ENCODE measurements around the gene NAT14. TPM values are rescaled to one million over a fixed set of nuclear protein-coding genes. Genes with fewer than 3 reads are reported as not detected.

Gene NAT14
- total and polyA plus RNA-seq, 5 donors from 2014 or later, result 3.3 to 9.2 (median 4.7) TPM

Other genes starting within 250 kb of the NAT14 start
- 168 TPM for gene PPP6R1, start 226.2 kb upstream of the NAT14 start, total RNA-seq
- 10 to 100 TPM; 38.9 to 58.2 (median 44.0) TPM for gene PPP6R1, start 226.2 kb upstream of the NAT14 start, polyA plus RNA-seq
- gene HSPBP1, start 205.1 kb upstream of the NAT14 start, total RNA-seq, result 15.8 TPM
- 10 to 100 TPM; 30.2 to 37.2 (median 35.1) TPM for gene HSPBP1, start 205.1 kb upstream of the NAT14 start, polyA plus RNA-seq
- 1.5 TPM for gene BRSK1, start 201.2 kb upstream of the NAT14 start, total RNA-seq
- gene BRSK1, start 201.2 kb upstream of the NAT14 start, polyA plus RNA-seq, result not detected
- gene TMEM150B, start 159.8 kb upstream of the NAT14 start, total RNA-seq, result 2.1 TPM
- gene TMEM150B, start 159.8 kb upstream of the NAT14 start, polyA plus RNA-seq, result not detected
- 69.6 TPM for gene KMT5C, start 145.3 kb upstream of the NAT14 start, total RNA-seq
- gene KMT5C, start 145.3 kb upstream of the NAT14 start, polyA plus RNA-seq, result 1 to 10 TPM in 3 of 4 donors, under 1 TPM in 1; 0.98 to 1.6 (median 1.2) TPM
- gene COX6B2, start 130.5 kb upstream of the NAT14 start, total RNA-seq, result 0.57 TPM
- gene COX6B2, start 130.5 kb upstream of the NAT14 start, polyA plus RNA-seq, result not detected
- not detected for gene GARIN5B, start 121.9 kb upstream of the NAT14 start, total RNA-seq
- gene GARIN5B, start 121.9 kb upstream of the NAT14 start, polyA plus RNA-seq, result not detected
- not detected for gene IL11, start 114.7 kb upstream of the NAT14 start, total RNA-seq
- not detected for gene IL11, start 114.7 kb upstream of the NAT14 start, polyA plus RNA-seq
- not detected for gene TMEM190, start 108.4 kb upstream of the NAT14 start, total RNA-seq
- gene TMEM190, start 108.4 kb upstream of the NAT14 start, polyA plus RNA-seq, result not detected
- gene TMEM238, start 100.9 kb upstream of the NAT14 start, total RNA-seq, result 15.9 TPM
- gene TMEM238, start 100.9 kb upstream of the NAT14 start, polyA plus RNA-seq, result 1 to 10 TPM in 2 of 4 donors, under 1 TPM in 2; 0.42 to 1.3 (median 0.79) TPM
- 2,934 TPM for gene RPL28, start 99.3 kb upstream of the NAT14 start, total RNA-seq
- gene RPL28, start 99.3 kb upstream of the NAT14 start, polyA plus RNA-seq, result 100 to 1,000 TPM; 527 to 727 (median 674) TPM
- gene UBE2S, start 77.4 kb upstream of the NAT14 start, total RNA-seq, result 92.9 TPM
- gene UBE2S, start 77.4 kb upstream of the NAT14 start, polyA plus RNA-seq, result 10 to 100 TPM; 24.9 to 38.8 (median 33.2) TPM
- gene SHISA7, start 41.9 kb upstream of the NAT14 start, total RNA-seq, result not detected
- not detected for gene SHISA7, start 41.9 kb upstream of the NAT14 start, polyA plus RNA-seq
- 6.3 TPM for gene ISOC2, start 23.5 kb upstream of the NAT14 start, total RNA-seq
- 10 to 100 TPM; 24.7 to 34.1 (median 28.1) TPM for gene ISOC2, start 23.5 kb upstream of the NAT14 start, polyA plus RNA-seq
- not detected for gene C19orf85, start 20.4 kb upstream of the NAT14 start, total RNA-seq
- gene C19orf85, start 20.4 kb upstream of the NAT14 start, polyA plus RNA-seq, result not detected
- gene ZNF628, start 8.6 kb upstream of the NAT14 start, total RNA-seq, result 23.9 TPM
- gene ZNF628, start 8.6 kb upstream of the NAT14 start, polyA plus RNA-seq, result under 1 TPM; 0.05 to 0.22 (median 0.09) TPM
- gene SSC5D, start 3.2 kb downstream of the NAT14 start, total RNA-seq, result 0.27 TPM
- gene SSC5D, start 3.2 kb downstream of the NAT14 start, polyA plus RNA-seq, result not detected
- not detected for gene SBK2, start 51.9 kb downstream of the NAT14 start, total RNA-seq
- gene SBK2, start 51.9 kb downstream of the NAT14 start, polyA plus RNA-seq, result not detected
- gene SBK3, start 60.4 kb downstream of the NAT14 start, total RNA-seq, result not detected
- not detected for gene SBK3, start 60.4 kb downstream of the NAT14 start, polyA plus RNA-seq
- gene ZNF579, start 95.7 kb downstream of the NAT14 start, total RNA-seq, result 4.2 TPM
- gene ZNF579, start 95.7 kb downstream of the NAT14 start, polyA plus RNA-seq, result under 1 TPM in 3 of 4 donors, not detected in 1; 0.13 to 0.24 (median 0.14) TPM
- gene FIZ1, start 114.3 kb downstream of the NAT14 start, total RNA-seq, result 13.0 TPM
- gene FIZ1, start 114.3 kb downstream of the NAT14 start, polyA plus RNA-seq, result 1 to 10 TPM; 1.3 to 3.5 (median 1.5) TPM
- gene ZNF524, start 115.1 kb downstream of the NAT14 start, total RNA-seq, result 13.7 TPM
- gene ZNF524, start 115.1 kb downstream of the NAT14 start, polyA plus RNA-seq, result 10 to 100 TPM; 38.5 to 53.7 (median 44.5) TPM
- 12.8 TPM for gene ZNF865, start 120.5 kb downstream of the NAT14 start, total RNA-seq
- under 1 TPM; 0.05 to 0.13 (median 0.10) TPM for gene ZNF865, start 120.5 kb downstream of the NAT14 start, polyA plus RNA-seq
- 11.1 TPM for gene ZNF784, start 139.4 kb downstream of the NAT14 start, total RNA-seq
- gene ZNF784, start 139.4 kb downstream of the NAT14 start, polyA plus RNA-seq, result 1 to 10 TPM; 1.0 to 2.4 (median 1.6) TPM
- 30.8 TPM for gene ZNF580, start 155.8 kb downstream of the NAT14 start, total RNA-seq
- gene ZNF580, start 155.8 kb downstream of the NAT14 start, polyA plus RNA-seq, result 10 to 100 TPM; 14.3 to 18.9 (median 16.0) TPM
- gene ZNF581, start 158.5 kb downstream of the NAT14 start, total RNA-seq, result 23.7 TPM
- gene ZNF581, start 158.5 kb downstream of the NAT14 start, polyA plus RNA-seq, result 10 to 100 TPM; 26.5 to 36.6 (median 35.1) TPM
- gene CCDC106, start 163.0 kb downstream of the NAT14 start, total RNA-seq, result 0.99 TPM
- gene CCDC106, start 163.0 kb downstream of the NAT14 start, polyA plus RNA-seq, result 1 to 10 TPM in 1 of 4 donors, under 1 TPM in 3; 0.22 to 1.0 (median 0.51) TPM
- gene U2AF2, start 169.8 kb downstream of the NAT14 start, total RNA-seq, result 283 TPM
- gene U2AF2, start 169.8 kb downstream of the NAT14 start, polyA plus RNA-seq, result 1 to 10 TPM; 7.2 to 9.3 (median 8.2) TPM
- 46.1 TPM for gene EPN1, start 190.0 kb downstream of the NAT14 start, total RNA-seq
- 1 to 10 TPM; 6.3 to 8.3 (median 7.6) TPM for gene EPN1, start 190.0 kb downstream of the NAT14 start, polyA plus RNA-seq